AG09309 (cell line): ENCODE measurements around the gene ARMC6.
A peak's percentile ranks its signal among the peaks of the same experiment; 100 is the strongest.
"Not testable (repeated sequence)": the region's sequence is repeated elsewhere in the genome, so short reads cannot be mapped to it uniquely, and the experiment has no call there.

Experiments
- DNase-seq: peaks from one replicate; pipeline ENCODE4 v3.0.0-alpha.2; 2010; ENCODE audit warnings: low read depth
- H3K4me3 ChIP-seq: 2 replicates; pipeline ENCODE4 v1.5.1; 2011; ENCODE audit warnings: mild to moderate bottlenecking, low read depth, low read length, moderate library complexity; ENCODE audit not compliant: control insufficient read depth
- TF ChIP-seq, protein P1 (sequence below): IDR thresholded peaks from 2 replicates; pipeline ENCODE4 v1.5.1; 2011; ENCODE audit warnings: mild to moderate bottlenecking, low read depth, low read length, inconsistent platforms; ENCODE audit not compliant: insufficient read depth, control insufficient read depth; ENCODE audit errors: missing control alignments

Gene ARMC6

DNA sequence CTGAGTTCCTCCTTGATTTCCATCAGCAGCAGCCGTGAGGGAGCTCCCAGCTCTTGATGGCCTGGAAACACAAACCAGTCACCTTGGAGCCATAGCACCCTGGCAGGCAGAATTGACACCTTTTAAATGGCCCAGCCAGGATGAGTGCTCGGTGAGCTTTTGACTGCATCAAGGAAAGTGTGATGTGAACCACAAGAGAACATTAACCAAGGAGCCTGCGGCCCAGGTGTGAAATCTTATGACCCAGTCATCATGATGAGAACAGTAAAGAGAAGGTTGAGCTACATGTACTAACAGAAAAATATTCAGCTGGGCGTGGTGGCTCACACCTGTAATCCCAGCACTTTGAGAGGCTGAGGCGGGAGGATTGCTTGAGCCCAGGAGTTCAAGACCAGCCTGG, 22.9 kb upstream of the ARMC6 start:
- no peak overlapping the region for H3K4me3 ChIP-seq
- no peak for DNase-seq
- TF ChIP-seq, protein P1, sequence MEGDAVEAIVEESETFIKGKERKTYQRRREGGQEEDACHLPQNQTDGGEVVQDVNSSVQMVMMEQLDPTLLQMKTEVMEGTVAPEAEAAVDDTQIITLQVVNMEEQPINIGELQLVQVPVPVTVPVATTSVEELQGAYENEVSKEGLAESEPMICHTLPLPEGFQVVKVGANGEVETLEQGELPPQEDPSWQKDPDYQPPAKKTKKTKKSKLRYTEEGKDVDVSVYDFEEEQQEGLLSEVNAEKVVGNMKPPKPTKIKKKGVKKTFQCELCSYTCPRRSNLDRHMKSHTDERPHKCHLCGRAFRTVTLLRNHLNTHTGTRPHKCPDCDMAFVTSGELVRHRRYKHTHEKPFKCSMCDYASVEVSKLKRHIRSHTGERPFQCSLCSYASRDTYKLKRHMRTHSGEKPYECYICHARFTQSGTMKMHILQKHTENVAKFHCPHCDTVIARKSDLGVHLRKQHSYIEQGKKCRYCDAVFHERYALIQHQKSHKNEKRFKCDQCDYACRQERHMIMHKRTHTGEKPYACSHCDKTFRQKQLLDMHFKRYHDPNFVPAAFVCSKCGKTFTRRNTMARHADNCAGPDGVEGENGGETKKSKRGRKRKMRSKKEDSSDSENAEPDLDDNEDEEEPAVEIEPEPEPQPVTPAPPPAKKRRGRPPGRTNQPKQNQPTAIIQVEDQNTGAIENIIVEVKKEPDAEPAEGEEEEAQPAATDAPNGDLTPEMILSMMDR: no peak

DNA sequence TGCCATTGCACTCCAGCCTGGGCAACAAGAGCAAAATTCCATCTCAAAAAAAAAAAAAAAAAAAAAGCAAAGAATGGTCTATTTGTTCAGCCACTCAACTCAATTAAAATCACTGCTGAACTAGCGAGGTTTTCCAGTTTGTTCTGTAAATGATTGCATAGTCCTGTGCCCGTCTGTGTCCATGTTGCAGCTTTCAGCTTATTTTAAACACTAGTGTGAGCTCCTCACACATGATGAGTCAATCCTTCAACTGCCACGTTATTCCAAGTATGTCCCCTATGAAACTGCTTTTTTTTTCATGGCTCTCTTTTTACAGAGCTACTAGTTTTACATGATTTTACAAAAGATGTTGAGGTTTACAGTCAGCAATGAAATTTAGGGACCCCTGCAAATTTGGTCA, 12.3 kb upstream of the ARMC6 start:
- DNase-seq: no peak
- H3K4me3 ChIP-seq: no peak overlapping the region
- TF ChIP-seq, protein P1: no peak

GRCh38 chr19:19022380-19022961, 10.9 kb upstream of the ARMC6 start:
- no peak for DNase-seq
- TF ChIP-seq, protein P1: no peak
- no peak overlapping the region for H3K4me3 ChIP-seq

DNA sequence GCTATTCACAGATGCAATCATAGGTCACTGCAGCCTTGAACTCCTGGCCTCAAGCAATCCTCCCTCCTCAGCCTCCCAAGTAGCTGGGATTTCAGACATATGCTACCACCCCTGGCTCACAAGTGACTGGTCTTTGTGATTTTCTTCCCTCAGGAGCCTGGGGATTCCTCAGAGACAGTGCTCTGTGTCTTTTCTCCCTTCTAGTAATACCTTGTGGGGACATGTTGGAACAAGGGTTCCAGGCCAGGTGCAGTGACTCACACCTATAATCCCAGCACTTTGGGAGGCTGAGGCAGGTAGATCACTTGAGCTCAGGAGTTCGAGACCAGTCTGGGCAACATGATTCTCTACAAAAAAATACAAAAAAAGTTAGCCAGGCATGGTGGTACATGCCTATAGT, 10.0 kb upstream of the ARMC6 start:
- DNase-seq, H3K4me3 ChIP-seq: not testable (repeated sequence)

GRCh38 chr19:19025861-19026260, 7.5 kb upstream of the ARMC6 start:
- H3K4me3 ChIP-seq: no peak overlapping the region
- no peak for DNase-seq
- TF ChIP-seq, protein P1: no peak

- DNase-seq: no peak
- H3K4me3 ChIP-seq: no peak overlapping the region
- TF ChIP-seq, protein P1: peak; percentile 12
These were observed 7.0 kb upstream of the ARMC6 start for GRCh38 chr19:19026299-19026971.

DNA sequence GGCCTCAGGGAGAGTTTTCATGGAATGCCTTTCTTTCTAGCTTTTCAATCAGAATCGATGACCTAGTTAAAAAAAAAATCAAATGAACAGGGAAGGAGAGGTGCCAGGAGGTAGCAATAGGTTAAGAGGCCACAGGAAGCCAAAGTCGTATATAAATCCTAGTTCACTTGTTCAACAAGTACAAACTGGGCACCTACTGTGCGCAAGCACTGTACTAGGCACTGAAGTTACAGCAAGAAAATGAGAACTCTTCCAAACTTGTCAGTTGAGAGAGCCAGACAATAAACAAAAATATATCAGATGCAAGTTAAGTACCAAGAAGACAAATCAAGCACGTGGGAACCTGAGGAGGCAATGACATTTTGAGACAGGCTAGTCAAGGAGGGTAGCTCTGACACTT, 6.2 kb upstream of the ARMC6 start:
- DNase-seq: no peak
- H3K4me3 ChIP-seq: no peak overlapping the region
- TF ChIP-seq, protein P1: no peak
